Inflammatory macrophage treated with lipopolysaccharide for 4 hours (primary cell): ENCODE results near the gene FAM222B.

Experiments used
- DNase-seq: peaks from one replicate; pipeline ENCODE4 v3.0.0-alpha.2; 2020

FAM222B gene

GRCh38 chr17:28763804-28764266 is 78.8 kb downstream of the FAM222B start:
- DNase-seq: peak; percentile 69

GRCh38 chr17:28763137-28763799 is 79.3 kb downstream of the FAM222B start:
- DNase-seq: no peak

GRCh38 chr17:28760601-28761562 is 81.7 kb downstream of the FAM222B start:
- peak; percentile 73 for DNase-seq

GRCh38 chr17:28759256-28759865 is 83.2 kb downstream of the FAM222B start:
- DNase-seq: no peak

- no peak for DNase-seq
Measured at GRCh38 chr17:28758411-28759121, 84.0 kb downstream of the FAM222B start.

- DNase-seq: no peak
Measured at GRCh38 chr17:28756049-28756804, 86.4 kb downstream of the FAM222B start.

- no peak for DNase-seq
Measured at GRCh38 chr17:28755486-28755885, 87.1 kb downstream of the FAM222B start.

- no peak for DNase-seq
Measured at GRCh38 chr17:28751600-28752366, 90.8 kb downstream of the FAM222B start.

GRCh38 chr17:28750178-28751047 is 92.2 kb downstream of the FAM222B start:
- DNase-seq: peak; percentile 89

- no peak for DNase-seq
Measured at GRCh38 chr17:28749516-28750177, 92.9 kb downstream of the FAM222B start.

- DNase-seq: no peak
Measured at GRCh38 chr17:28748852-28749515, 93.6 kb downstream of the FAM222B start.

- DNase-seq: no peak
Measured at GRCh38 chr17:28747801-28748750, 94.5 kb downstream of the FAM222B start.

- no peak for DNase-seq
Measured at GRCh38 chr17:28747051-28747691, 95.4 kb downstream of the FAM222B start.

- no peak for DNase-seq
Measured at GRCh38 chr17:28746611-28747050, 96.0 kb downstream of the FAM222B start.

GRCh38 chr17:28745786-28746411 is 96.7 kb downstream of the FAM222B start:
- no peak for DNase-seq

- peak; percentile 16 for DNase-seq
Measured at GRCh38 chr17:28744972-28745785, 97.4 kb downstream of the FAM222B start.
